Measurements from ENCODE around the gene BRD2. TPM values are rescaled to one million over a fixed set of nuclear protein-coding genes. Genes with fewer than 3 reads are reported as not detected.

BRD2 gene
- total RNA-seq, 1 donor: 145 TPM

GRCh38 chr6:32983493-32983848 lies 15.1 kb downstream of the BRD2 start:
- no peak for DNase-seq (ENCODE audit: low read depth)
- no peak for TF ChIP-seq CTCF (IDR thresholded peaks at IDR 0.05; ENCODE audit: insufficient read depth, low read length)
- H3K4me3 ChIP-seq (ENCODE audit: low read depth, low read length): no peak overlapping the region

- no peak overlapping the region for H3K4me3 ChIP-seq (ENCODE audit: low read depth, low read length)
- no peak for DNase-seq (ENCODE audit: low read depth)
- TF ChIP-seq CTCF (IDR thresholded peaks at IDR 0.05; ENCODE audit: insufficient read depth, low read length): no peak
Observed at GRCh38 chr6:32983964-32984621, 15.7 kb downstream of the BRD2 start.

- no peak overlapping the region for H3K4me3 ChIP-seq (ENCODE audit: low read depth, low read length)
- peak; percentile 81 for TF ChIP-seq CTCF (IDR thresholded peaks at IDR 0.05; ENCODE audit: insufficient read depth, low read length)
- peak; percentile 86 for DNase-seq (ENCODE audit: low read depth)
Observed at GRCh38 chr6:32984622-32985389, 16.4 kb downstream of the BRD2 start.

- H3K4me3 ChIP-seq (ENCODE audit: low read depth, low read length): no peak overlapping the region
- no peak for TF ChIP-seq CTCF (IDR thresholded peaks at IDR 0.05; ENCODE audit: insufficient read depth, low read length)
- DNase-seq (ENCODE audit: low read depth): no peak
Observed at GRCh38 chr6:32989368-32989767, 21.0 kb downstream of the BRD2 start.

GRCh38 chr6:32991972-32992371 lies 23.6 kb downstream of the BRD2 start:
- H3K4me3 ChIP-seq (ENCODE audit: low read depth, low read length): no peak overlapping the region
- TF ChIP-seq CTCF (IDR thresholded peaks at IDR 0.05; ENCODE audit: insufficient read depth, low read length): no peak
- no peak for DNase-seq (ENCODE audit: low read depth)

GRCh38 chr6:32993363-32993973 lies 25.1 kb downstream of the BRD2 start:
- TF ChIP-seq CTCF (IDR thresholded peaks at IDR 0.05; ENCODE audit: insufficient read depth, low read length): no peak
- H3K4me3 ChIP-seq (ENCODE audit: low read depth, low read length): no peak overlapping the region
- DNase-seq (ENCODE audit: low read depth): no peak

All from fibroblast of the aortic adventitia (primary cell).